Caco-2 (cell line): ENCODE results near the gene TF. TPM values are rescaled to one million over a fixed set of nuclear protein-coding genes. Genes with fewer than 3 reads are reported as not detected.

Source experiments
- BruUV-seq: library from RNA; stranded (reverse); fragments of 400-500 nt; replicated peaks from 2 replicates; lab custom pipeline; 2021; lab: Mats Ljungman, UMichigan
- CTCF ChIA-PET: fragments of 300-600 bp; sonication (Branson Sonifier 250); formaldehyde crosslinking; loops from one replicate; lab custom pipeline; 2022; ENCODE audit warnings: antibody characterized with exemption; lab: Charles Lee
- POLR2A ChIA-PET: fragments of 300-600 bp; sonication (Branson Sonifier 250); formaldehyde crosslinking; loops from one replicate; lab custom pipeline; 2022; ENCODE audit warnings: antibody characterized with exemption; lab: Charles Lee
- DNase-seq, 2 experiments: peaks; one replicate each; pipeline versions ENCODE4 v3.0.0 to v3.0.0-alpha.2; 2020 to 2022
- H3K27me3 ChIP-seq: replicated peaks from 2 replicates; pipeline ENCODE4 v1.6.0; 2011; ENCODE audit warnings: low read length; ENCODE audit not compliant: control insufficient read depth, insufficient read depth
- H3K36me3 ChIP-seq: 2 replicates; pipeline ENCODE4 v1.5.1; 2011; ENCODE audit warnings: low read length; ENCODE audit not compliant: control insufficient read depth, insufficient read depth
- H3K4me1 ChIP-seq: fragments of 250-450 bp; sonication (Bioruptor Pico); 2 replicates; pipeline ENCODE4 v1.5.1; 2020; ENCODE audit warnings: mild to moderate bottlenecking
- H3K4me3 ChIP-seq: 2 replicates; pipeline ENCODE4 v1.5.1; 2011; ENCODE audit warnings: low read depth, mild to moderate bottlenecking, control low read depth, low read length
- H3K9me3 ChIP-seq: fragments of 250-450 bp; sonication (Bioruptor Pico); 2 replicates; pipeline ENCODE4 v1.5.1; 2020; ENCODE audit warnings: mild to moderate bottlenecking, moderate library complexity
- H3K27ac Mint-ChIP-seq: one replicate; pipeline ENCODE4 v1.8.0; 2022; ENCODE audit warnings: mixed read lengths; ENCODE audit not compliant: unreplicated experiment
- H3K27me3 Mint-ChIP-seq: one replicate; pipeline ENCODE4 v1.8.0; 2022; ENCODE audit warnings: mixed read lengths; ENCODE audit not compliant: insufficient read depth, unreplicated experiment
- H3K36me3 Mint-ChIP-seq: one replicate; pipeline ENCODE4 v1.8.0; 2022; ENCODE audit warnings: mild to moderate bottlenecking, mixed read lengths; ENCODE audit not compliant: insufficient read depth, unreplicated experiment
- H3K4me1 Mint-ChIP-seq: one replicate; pipeline ENCODE4 v1.8.0; 2022; ENCODE audit warnings: low read depth, mixed read lengths; ENCODE audit not compliant: unreplicated experiment
- H3K4me3 Mint-ChIP-seq: one replicate; pipeline ENCODE4 v1.8.0; 2022; ENCODE audit warnings: mild to moderate bottlenecking, moderate library complexity, mixed read lengths; ENCODE audit not compliant: unreplicated experiment
- H3K9me3 Mint-ChIP-seq: one replicate; pipeline ENCODE4 v1.8.0; 2022; ENCODE audit warnings: mixed read lengths; ENCODE audit not compliant: unreplicated experiment
- intact Hi-C: fragments of 100-400 bp; cut with micrococcal nuclease; formaldehyde crosslinking; loops from one replicate; pipeline ENCODE4 v1.10.0; 2022; ENCODE audit not compliant: unreplicated experiment
- total RNA-seq: library from RNA; stranded (reverse); gene quantifications from 2 replicates; pipeline ENCODE4 v1.2.3, GENCODE V29; 2022
- TF ChIP-seq, protein P1 (sequence below), 2 experiments: fragments of 200-600 bp in 1 of 2; IDR thresholded peaks; 1 replicate in 1 of 2; 2 replicates in 1 of 2; pipeline versions ENCODE4 v1.5.1 to v1.8.0; 2011 to 2022; ENCODE audit warnings: antibody characterized with exemption in 1 of 2, control low read depth in 1 of 2, inconsistent platforms in 1 of 2, low read depth in 1 of 2, low read length in 1 of 2, mild to moderate bottlenecking in 1 of 2, moderate library complexity in 1 of 2; ENCODE audit not compliant: insufficient read depth in 1 of 2, severe bottlenecking in 1 of 2, unreplicated experiment in 1 of 2

The TF gene
- total RNA-seq, 1 experiment from 2014 or later: 23.4 TPM

GRCh38 chr3:133836497-133837158 is 90.4 kb downstream of the TF start:
- Histone ChIP-seq H3K9me3 (no peaks in the 10 kb centered on the region), H3K4me3 (no peak overlapping the region), H3K27me3 (no peaks in the 10 kb centered on the region), H3K36me3 (no peaks in the 10 kb centered on the region), H3K4me1 (no peaks in the 10 kb centered on the region)
- Mint-ChIP-seq H3K27me3 (no peaks in the 10 kb centered on the region), H3K9me3 (no peaks in the 10 kb centered on the region), H3K36me3 (no peaks in the 10 kb centered on the region), H3K4me1 (no peaks in the 10 kb centered on the region), H3K27ac (no peak overlapping the region), H3K4me3 (no peak overlapping the region)
- CTCF ChIA-PET: no interaction called here
- TF ChIP-seq, protein P1, sequence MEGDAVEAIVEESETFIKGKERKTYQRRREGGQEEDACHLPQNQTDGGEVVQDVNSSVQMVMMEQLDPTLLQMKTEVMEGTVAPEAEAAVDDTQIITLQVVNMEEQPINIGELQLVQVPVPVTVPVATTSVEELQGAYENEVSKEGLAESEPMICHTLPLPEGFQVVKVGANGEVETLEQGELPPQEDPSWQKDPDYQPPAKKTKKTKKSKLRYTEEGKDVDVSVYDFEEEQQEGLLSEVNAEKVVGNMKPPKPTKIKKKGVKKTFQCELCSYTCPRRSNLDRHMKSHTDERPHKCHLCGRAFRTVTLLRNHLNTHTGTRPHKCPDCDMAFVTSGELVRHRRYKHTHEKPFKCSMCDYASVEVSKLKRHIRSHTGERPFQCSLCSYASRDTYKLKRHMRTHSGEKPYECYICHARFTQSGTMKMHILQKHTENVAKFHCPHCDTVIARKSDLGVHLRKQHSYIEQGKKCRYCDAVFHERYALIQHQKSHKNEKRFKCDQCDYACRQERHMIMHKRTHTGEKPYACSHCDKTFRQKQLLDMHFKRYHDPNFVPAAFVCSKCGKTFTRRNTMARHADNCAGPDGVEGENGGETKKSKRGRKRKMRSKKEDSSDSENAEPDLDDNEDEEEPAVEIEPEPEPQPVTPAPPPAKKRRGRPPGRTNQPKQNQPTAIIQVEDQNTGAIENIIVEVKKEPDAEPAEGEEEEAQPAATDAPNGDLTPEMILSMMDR (IDR thresholded peaks at IDR 0.05; ENCODE audit: insufficient read depth in 1 of 2, low read depth in 1 of 2, low read length in 1 of 2, severe bottlenecking in 1 of 2, unreplicated experiment in 1 of 2): no peak
- POLR2A ChIA-PET: no interaction called here
- no TSS peak for BruUV-seq
- DNase-seq: peak in 1 of 2 experiments; percentile 17
- intact Hi-C loops: no loop called here

DNA sequence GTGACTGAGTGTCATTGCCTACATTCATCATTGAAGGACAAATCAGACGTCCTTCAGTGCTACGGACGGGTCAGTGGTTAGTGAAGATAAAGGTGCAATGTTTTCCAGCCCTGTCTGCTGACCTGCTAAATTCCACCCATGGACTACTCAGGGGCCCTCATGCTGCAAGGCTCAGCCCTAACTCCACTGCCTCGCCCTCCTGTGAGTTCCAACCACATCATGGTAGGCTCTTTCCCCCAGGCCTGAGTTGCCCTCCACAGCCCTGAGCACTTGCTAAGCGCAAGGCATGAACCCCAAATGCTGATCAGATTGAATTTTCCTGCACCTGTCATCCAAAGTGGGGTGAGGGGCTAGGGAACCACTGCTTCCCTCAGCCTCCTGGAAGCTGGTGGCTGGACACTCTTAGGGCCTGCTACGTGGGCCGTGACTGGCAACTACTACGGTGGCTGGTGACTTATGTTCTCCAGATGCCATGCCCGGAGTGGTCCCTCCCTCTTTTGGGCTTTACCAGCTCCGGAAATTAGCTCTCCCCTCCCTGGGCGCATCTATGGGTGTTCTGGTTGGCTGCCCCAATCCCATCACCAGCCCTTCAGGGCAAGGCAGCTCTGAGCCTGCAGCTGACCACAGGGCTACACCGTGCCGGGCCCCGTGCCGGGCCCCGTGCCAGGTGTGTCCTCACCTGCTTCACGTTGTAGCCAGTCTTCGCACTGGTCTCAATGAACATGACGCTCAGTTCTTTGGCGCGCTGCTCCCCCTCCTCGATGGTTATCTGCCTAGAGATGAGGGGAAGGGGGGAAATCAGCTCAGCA is 91.5 kb downstream of the TF start:
- Histone ChIP-seq H3K27me3 (no peaks in the 10 kb centered on the region), H3K4me3 (no peak overlapping the region), H3K36me3 (no peaks in the 10 kb centered on the region), H3K9me3 (no peaks in the 10 kb centered on the region), H3K4me1 (no peaks in the 10 kb centered on the region)
- TF ChIP-seq, protein P1 (IDR thresholded peaks at IDR 0.05; ENCODE audit: insufficient read depth in 1 of 2, low read depth in 1 of 2, low read length in 1 of 2, severe bottlenecking in 1 of 2, unreplicated experiment in 1 of 2): no peak
- H3K4me1 Mint-ChIP-seq: no peaks in the 10 kb centered on the region
- H3K27me3 Mint-ChIP-seq: no peaks in the 10 kb centered on the region
- ChIA-PET CTCF (no interaction called here), POLR2A (no interaction called here)
- intact Hi-C loops: no loop called here
- no peaks in the 10 kb centered on the region for H3K36me3 Mint-ChIP-seq
- DNase-seq: peak in 1 of 2 experiments; percentile 10
- H3K4me3 Mint-ChIP-seq: no peak overlapping the region
- BruUV-seq: no TSS peak
- H3K9me3 Mint-ChIP-seq: no peaks in the 10 kb centered on the region
- H3K27ac Mint-ChIP-seq: no peak overlapping the region

GRCh38 chr3:133838296-133838789 is 92.2 kb downstream of the TF start:
- no peaks in the 10 kb centered on the region for H3K36me3 ChIP-seq
- Mint-ChIP-seq H3K4me3 (no peak overlapping the region), H3K27me3 (no peaks in the 10 kb centered on the region), H3K27ac (no peak overlapping the region), H3K4me1 (no peaks in the 10 kb centered on the region), H3K36me3 (no peaks in the 10 kb centered on the region), H3K9me3 (no peaks in the 10 kb centered on the region)
- H3K9me3 ChIP-seq: no peaks in the 10 kb centered on the region
- TF ChIP-seq, protein P1 (IDR thresholded peaks at IDR 0.05; ENCODE audit: insufficient read depth in 1 of 2, low read depth in 1 of 2, low read length in 1 of 2, severe bottlenecking in 1 of 2, unreplicated experiment in 1 of 2): no peak
- no peak overlapping the region for H3K4me3 ChIP-seq
- H3K27me3 ChIP-seq: no peaks in the 10 kb centered on the region
- no TSS peak for BruUV-seq
- peak in 1 of 2 experiments; percentile 12 for DNase-seq
- intact Hi-C loops: no loop called here
- ChIA-PET CTCF (no interaction called here), POLR2A (no interaction called here)
- no peaks in the 10 kb centered on the region for H3K4me1 ChIP-seq
